HG02623 (cell line): ENCODE measurements around the gene PLEKHG5.

ENCODE experiments used
- ATAC-seq: cut with Tn5 transposase; IDR thresholded peaks from one replicate; pipeline ENCODE4 v1.9.1; 2021; ENCODE audit warnings: moderate library complexity; ENCODE audit not compliant: unreplicated experiment

Gene PLEKHG5

DNA sequence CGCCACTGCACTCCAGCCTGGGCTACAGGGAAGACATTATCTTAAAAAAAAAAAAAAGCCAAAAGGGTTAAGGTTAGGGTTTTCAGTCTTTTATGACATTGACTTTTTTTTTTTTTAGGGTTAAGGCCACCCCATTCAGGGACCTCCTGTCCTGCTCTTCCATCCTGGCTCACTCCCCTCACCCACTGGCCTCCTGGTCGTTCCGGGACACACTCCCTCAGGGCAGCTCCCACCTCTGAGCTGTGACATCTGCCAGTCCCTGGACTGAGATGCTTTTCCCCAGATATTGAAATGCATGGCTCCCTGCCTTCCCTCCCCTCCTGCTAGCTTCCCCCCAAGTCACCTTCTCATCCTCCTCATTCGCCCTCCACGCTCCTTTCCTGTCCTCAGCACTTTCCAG, 9.6 kb downstream of the PLEKHG5 start:
- ATAC-seq = no peak

DNA sequence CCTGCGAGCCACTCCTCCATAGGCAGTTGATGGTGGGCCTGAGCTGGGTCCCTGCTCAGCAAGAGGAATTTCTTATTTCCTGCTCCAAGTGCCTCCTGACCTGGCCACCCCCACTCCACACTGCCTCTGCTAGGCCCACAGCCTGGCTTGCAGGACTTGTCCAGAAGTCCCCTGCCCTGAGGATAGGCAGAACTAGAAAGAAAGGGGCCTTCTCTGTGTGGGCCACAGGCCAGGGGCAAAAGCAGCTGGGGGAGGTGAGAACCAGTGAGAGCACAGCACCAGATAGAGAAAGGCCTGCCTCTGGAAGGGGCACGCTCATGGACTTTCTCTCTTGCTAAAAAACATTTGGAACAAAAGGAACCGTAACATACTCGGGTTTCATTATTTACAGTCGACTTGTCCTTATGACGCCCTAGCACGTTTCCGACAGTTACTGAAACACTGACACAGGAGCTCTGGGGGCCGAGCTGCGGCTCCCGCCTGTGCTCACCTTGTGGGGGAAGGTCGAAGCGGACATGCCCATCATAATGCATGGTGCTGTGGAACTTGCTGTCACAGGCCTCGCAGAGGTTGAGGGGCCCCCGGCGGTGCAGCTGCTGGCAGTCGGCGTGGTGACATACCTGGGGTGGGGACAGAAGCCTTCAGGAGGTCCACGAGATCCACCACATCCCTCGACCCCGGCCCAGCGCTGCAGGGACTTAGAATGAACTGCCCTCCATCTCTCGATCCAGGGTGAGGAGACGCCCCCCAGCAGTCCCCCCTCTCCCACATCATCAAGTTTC, 14.2 kb downstream of the PLEKHG5 start:
- no peak for ATAC-seq

DNA sequence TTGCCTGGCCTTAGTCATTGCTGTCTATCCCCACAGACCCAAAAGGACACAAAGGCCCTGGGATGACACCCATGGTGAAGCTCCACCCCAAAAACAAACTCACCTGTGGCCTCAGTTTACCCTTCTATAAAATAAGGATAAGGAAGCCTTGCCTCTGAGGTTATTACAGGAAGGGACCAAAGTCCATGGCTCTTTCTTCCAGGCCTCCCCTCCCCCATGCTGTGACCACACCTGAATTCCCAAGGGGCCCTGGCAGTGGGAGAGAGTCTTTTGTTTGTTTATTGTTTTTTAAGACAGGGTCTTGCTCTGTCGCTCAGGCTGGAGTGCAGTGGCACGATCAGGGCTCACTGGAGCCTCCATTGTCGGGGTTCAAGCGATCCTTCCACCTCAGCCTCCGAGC, 15.0 kb downstream of the PLEKHG5 start:
- ATAC-seq = no peak

DNA sequence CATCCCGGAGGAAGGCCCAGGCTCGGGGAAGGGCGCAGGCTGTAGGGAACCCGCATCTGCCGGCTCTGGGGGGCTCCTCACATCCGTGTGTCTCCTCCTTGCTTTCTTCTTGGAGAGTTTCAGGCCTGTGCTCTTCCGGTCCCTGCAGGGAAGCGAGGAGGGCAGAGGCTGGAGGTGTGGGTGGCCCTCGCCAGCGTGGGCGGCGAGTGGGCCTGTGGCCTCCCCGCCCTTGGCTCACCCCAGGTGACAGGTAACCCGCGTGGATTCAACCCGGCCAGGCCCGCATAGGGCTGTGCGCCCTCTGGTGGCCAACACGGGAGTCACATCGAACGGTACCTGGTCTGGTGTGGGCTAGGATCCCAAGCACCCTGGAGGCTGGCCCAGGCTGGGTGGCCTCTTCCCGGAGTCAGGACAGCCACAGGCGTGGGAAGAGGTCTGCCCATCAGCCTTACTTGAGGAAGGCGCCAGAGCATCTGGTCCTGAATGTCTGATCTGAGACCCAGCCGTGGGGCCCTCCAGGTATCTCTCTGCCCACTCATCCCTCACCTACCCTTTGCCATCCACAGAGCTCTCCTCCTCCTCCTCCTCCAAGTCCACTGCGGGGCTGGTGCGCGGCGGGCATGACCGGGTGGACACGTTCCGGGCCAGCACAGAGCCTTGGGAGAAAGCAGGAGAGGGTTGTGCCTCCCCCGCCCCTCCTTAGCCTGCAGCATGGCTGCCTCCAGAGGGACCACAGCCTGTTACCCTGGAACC, 15.9 kb downstream of the PLEKHG5 start:
- ATAC-seq = peak; percentile 47

GRCh38 chr1:6474815-6475282, 16.6 kb downstream of the PLEKHG5 start:
- no peak for ATAC-seq

- no peak for ATAC-seq
Measured at GRCh38 chr1:6473974-6474814, 17.3 kb downstream of the PLEKHG5 start.

DNA sequence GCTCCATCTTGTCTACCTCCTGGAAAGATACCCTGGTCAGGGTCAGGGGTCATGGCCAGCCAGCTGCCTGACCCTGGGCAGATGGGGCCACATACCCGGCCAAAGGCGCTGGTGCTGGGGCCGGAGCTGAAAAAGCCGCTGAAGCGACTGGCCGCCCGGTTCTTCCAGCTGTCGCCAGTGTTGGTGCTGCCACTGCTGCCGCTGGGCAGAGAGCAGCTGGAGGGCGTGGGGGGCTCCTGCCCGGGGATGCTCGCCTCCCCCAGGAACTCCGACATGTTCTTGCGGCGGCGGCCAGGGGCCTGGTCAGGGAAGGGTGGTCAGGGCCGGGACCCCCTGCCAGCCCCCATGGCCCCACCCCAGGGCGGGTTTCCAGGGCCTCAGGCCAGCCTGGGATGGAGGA, 18.3 kb downstream of the PLEKHG5 start:
- ATAC-seq = no peak

DNA sequence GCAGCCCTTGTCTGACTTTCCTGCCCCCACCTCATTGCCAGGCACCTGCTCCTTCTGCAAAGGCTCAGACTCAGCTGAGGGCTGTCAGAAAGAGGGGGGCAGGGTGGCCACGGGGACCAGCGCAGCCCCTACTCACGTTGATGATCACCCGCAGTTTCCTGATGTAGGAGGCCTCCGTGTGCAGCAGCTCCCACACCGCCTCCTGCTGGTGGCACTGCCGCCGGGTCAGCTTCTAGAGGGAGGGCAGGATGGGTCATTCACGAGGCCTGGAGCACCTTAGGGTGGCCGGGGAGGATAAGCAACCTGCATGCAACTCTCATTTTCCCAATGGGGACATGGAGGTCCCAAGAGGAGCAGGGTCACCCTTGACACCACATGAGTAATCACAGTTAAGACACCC, 19.1 kb downstream of the PLEKHG5 start:
- no peak for ATAC-seq

- no peak for ATAC-seq
Measured at GRCh38 chr1:6471970-6472368, 19.5 kb downstream of the PLEKHG5 start.

- ATAC-seq = no peak
Measured at GRCh38 chr1:6471086-6471969, 20.1 kb downstream of the PLEKHG5 start.

- ATAC-seq = no peak
Measured at GRCh38 chr1:6470132-6471085, 21.1 kb downstream of the PLEKHG5 start.

DNA sequence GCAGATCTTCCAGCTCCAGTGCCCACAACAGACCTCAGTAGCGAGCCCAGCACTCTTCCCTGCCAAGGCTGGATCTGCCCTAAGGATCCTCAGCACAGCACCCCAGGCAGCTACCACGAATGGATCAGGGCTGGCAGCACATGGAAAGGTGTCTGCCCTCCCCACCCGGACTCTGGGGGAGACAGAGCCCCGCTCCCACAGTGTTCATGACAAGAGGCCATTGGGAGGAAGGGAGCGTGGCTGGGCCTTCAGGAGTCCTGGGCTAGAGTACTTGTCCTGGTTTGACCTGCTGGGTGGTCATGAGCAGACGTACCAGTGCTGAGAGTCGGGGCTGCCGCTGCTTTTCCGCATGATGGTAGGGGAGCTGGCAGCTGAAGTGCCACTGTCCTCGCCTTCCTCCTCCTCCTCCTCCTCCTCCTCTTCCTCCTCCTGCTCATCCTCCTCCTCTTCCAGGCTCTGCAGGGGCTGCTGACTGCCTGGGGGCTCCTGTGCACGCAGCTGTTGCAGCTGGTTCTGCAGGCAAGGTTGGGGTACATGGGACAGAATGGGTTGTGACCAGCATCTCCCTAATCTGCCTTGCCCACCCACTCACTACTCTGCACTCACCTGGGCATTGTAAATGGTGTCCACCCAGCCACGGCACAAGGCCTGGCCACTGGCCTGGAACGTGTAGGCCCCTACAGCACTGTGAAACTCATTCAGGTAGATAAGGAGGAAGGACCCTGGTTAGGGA, 22.6 kb downstream of the PLEKHG5 start:
- no peak for ATAC-seq

DNA sequence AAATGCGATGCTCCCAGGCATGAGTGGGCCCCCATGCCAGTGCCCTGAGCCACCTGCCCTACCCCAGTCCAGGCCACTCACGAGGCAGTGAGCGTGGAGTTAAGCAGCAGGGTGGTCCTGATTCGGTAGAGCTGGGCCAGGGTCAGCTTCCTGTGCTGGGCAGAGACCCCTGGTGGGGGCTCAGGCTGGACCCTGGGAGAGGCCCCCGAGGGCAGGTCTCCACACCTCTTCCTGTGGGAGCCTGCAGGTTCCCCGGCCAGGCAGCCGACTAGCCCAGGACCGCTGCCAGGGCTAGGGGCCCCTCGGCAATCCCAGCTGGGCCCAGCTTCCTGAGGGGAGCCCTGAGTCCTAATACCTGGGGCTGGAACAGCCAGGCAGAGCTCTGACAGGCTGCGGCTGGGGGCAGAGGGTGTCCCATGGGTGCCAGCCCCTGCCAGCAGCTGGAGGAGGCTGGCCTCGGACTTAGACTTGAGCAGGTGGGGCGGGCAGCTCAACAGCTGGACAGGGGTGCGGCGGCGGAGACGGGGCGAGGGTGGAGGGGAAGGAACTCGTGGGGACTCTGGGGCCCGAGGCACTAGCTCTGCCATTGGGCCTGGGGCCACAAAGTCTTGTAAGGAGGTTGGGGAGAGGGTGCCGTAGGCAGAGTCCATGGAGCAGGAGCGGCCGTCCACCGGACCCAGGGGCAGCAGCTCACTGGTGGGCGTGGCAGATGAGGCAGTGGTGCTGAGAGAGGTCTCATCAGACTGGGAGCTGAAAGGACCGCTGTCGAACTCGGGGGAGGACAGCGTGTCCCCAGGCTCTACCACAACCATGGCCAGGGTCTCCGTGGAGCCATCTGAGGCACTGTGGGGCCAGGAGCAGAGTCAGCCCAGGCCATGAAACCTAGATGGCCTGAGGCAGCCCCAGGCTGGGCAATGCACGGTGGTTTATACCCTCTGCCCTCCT, 23.5 kb downstream of the PLEKHG5 start:
- no peak for ATAC-seq

- ATAC-seq = no peak
Measured at GRCh38 chr1:6467224-6467623, 24.2 kb downstream of the PLEKHG5 start.

DNA sequence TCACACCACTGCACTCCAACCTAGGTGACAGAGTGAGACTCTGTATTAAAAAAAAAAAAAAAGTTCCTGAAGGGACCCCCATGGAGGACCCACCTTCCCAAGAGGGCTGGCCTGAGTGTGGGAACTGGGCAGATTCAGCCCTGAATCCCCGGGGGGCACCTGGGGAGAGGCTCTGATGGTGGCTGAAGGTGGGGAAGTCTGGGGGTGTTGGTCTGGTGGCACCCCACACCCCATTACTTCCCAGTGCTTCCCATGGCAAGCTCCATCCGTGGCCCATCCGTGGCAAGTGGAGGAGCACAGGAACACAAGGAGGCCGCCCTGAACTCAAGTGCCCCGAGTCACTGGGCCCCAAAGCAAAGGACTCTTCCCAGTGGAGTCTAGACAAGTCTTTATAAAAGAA, 24.7 kb downstream of the PLEKHG5 start:
- no peak for ATAC-seq

DNA sequence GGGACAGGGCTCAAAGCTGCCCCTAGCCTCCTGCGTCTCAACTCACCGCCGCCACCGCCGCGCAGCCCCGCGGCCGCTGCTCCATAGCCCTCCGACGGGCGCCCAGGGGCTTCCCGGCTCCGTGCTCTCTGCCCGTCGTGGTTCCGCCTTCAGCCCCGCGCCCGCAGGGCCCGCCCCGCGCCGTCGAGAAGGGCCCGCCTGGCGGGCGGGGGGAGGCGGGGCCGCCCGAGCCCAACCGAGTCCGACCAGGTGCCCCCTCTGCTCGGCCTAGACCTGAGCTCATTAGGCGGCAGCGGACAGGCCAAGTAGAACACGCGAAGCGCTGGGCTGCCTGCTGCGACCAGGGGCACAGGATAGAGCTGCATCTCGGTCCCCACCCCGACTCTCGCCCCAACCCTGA, 25.4 kb downstream of the PLEKHG5 start, which contains the start of gene TNFRSF25:
Gene TNFRSF25, minus strand, starts transcription at position 151 of the 400 bp plus-strand sequence. Its CDS starts 66 bp downstream, at position 85.
- ATAC-seq = no peak

DNA sequence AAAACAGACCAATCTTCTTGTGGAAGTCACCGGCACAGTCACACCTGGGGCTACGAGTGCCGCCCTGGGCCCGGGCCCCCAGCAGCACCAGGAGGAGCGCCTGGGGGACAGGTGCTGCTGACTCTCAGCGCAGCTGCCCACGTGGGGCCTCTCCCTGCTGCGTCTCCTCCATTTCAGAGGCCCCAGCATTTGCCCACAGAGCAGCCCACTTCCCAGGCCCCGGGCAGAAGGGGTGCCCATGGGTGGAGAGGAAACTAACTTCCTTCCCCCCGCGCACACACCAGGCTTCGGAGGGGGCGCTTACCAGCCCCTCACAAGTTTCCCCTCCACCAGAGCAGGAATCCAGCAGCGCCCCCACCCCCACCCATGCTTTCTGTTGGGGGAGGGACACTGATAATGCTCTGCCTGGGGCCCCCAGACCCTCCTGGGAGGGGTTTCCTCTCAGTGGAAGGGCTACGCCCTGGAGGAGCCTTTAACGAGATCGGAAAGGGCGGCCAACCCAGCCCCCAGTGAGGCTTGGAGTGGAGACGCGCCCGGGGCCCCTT, 25.9 kb downstream of the PLEKHG5 start:
- no peak for ATAC-seq
